Inflammatory macrophage treated with lipopolysaccharide for 1 hour (primary cell): ENCODE data around the gene MARS1.

Experiments
- DNase-seq, 2 donors: peaks; one replicate each; pipeline ENCODE4 v3.0.0-alpha.2; 2020 to 2022

Gene MARS1

DNA sequence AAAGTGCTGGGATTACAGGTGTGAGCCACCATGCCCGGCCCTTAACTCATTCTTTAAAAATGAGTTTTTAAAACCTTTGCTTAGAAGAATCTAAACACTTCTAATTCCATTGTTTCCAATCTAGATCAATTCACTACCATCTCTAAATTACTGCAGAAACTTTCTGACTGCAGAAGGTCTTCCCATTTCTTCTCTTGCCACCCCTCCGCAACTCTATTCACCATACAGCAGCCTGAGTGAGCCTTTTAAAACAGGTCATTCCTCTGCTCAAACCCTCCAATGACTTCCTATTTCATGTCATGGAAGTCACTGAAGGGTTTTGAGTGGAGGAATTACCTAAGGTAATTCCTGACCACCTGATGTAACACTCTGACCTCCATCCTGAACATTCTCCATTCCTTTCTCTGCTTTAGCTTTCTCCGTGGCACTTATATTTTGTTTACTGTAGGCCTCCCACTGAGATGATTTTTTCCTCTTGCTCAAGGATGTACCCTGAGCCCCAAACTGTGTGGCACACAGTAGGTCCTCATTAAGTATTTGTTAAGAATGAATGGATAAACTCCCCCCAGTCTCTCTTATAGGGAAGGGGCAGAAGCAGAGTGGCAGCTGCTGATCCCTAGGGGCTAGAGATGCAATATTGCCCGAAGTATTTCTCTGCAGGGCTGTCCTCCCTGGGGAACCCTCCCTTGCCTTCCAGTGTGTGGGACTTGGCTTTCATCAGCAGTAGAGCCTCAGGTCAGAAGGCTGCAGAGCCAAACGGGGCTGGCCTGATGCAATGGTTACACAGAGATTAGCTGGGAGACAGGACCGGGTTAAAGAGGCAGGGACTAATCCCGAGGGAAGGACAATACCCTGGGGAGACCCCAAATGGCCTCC is 31.3 kb downstream of the MARS1 start:
- peak; percentile 13 to 49 for DNase-seq

DNA sequence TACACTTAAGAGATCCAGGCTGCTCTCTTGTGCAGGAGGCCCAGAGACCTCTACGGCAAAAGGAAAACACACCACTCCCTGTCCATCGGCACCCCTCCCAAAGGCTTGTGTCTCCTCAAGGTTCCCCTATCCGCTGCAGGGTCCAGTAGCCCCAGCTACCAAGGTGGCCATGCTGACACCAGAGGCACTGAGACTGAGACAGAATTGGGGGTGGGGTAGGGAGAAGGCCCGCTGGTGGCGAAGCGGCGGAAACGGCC is 31.9 kb downstream of the MARS1 start:
- peak in 1 of 2 donors; percentile 45 for DNase-seq

DNA sequence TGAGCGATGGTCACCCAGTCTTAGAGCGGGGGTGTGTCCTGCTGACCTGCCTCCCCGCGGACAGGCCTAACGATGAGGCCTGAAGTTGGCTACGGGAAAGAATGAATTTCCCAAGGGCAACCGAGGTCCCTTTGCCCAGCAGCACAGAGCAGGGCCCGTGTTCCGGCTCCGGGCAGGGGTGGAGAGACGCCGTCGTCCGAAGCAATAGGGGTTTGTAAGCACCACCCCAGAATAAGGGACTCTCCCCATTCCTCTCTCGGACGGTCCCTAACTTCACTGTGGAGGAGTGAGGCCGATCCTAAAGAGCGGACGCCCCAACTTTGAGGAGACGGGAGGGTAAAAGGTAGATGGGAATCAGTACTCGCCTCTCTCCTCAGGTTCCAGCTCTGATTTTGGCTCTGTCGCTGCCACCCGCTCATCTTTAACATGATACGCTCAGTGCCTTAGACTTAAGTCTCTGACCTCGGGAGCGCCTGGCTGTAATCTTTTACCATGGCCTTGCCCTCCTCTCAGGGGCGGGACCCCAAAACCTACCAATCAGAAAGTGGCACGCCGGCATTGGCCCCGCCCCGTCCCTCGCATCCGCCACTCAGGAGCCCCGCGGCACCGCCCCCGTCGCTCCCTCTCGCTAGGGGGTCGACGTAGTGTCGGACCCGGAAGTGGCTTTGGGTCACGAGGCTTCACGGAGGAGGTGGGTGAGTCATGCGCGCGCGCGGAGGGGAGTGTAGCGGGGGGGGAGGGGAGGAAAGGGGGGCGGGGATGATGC is 32.4 kb downstream of the MARS1 start, which contains the start of gene DDIT3:
TSS of gene DDIT3 (minus strand) at position 462 of the 766 bp plus-strand sequence. CDS start 3,108 bp downstream, outside the sequence.
- peak; percentile 98 to 100 for DNase-seq

DNA sequence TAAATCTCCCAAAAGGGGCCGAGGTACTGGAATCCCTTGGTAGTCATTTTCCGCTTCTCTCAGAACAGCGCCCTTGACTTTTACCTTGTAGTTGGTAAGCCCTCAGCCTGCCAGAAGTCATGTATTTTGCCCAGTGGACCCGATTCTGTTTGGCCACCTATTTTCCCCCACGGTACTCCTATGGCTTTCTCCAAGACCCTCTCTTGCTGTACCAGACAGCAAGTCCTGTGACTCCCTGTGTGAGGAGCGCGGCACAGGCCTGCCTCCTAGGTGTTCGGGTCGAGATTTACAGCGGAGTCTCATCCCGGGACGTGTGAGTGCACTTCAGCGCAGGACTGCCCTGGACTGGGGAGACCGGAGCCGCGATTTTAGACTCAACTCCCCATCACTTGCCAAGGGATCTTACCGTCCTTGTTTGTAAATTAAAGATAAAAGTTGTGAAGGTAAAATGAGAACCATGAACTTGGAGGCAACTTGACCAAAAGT is 33.7 kb downstream of the MARS1 start:
- DNase-seq = no peak

DNA sequence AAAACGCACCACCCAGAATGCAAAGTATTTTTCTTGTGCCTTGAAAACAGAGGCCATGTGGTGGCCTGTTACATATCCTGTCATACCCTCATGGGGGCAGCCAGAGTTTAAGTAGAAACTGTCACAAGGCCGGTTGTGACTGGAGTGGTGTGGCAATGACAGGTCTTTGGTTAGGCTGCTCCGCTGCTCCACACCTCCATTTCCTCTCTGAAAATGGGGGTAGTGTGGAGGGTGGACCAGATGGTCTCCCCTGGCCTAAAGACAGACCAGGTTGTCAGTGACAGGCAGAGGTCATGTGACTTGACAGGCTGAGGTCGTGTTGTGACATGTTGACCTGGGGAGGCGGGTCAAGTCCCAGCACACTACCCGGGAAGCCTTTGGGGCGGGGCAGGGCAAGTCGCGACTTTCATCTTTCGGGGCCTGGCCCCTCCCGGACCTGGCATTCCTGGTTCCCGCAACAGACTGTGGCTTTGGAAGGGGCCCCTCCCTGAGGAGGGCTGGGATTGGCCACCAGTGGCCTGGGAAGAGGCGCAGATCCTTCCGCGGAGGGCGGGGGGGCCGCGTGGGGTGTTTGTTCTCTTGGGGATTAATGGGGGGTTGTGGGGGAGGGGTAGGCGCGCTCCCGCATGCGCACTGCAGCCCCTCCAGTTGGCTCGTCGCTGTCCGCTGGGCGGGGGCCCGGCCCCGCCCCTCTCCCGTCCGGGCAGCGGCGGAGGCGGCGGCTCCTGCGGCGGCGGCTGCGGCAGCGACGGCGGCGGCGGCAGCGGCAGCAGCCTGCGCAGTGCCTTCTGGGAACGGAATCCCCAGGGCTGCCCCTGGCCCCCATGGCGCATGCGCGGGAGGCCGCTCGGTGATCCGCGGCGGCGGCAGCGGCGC is 34.4 kb downstream of the MARS1 start, which contains the start of gene MBD6:
TSS of gene MBD6 (plus strand) at position 814 of the 876 bp plus-strand sequence. CDS start 1,480 bp downstream, outside the sequence.
- peak; percentile 85 to 92 for DNase-seq

DNA sequence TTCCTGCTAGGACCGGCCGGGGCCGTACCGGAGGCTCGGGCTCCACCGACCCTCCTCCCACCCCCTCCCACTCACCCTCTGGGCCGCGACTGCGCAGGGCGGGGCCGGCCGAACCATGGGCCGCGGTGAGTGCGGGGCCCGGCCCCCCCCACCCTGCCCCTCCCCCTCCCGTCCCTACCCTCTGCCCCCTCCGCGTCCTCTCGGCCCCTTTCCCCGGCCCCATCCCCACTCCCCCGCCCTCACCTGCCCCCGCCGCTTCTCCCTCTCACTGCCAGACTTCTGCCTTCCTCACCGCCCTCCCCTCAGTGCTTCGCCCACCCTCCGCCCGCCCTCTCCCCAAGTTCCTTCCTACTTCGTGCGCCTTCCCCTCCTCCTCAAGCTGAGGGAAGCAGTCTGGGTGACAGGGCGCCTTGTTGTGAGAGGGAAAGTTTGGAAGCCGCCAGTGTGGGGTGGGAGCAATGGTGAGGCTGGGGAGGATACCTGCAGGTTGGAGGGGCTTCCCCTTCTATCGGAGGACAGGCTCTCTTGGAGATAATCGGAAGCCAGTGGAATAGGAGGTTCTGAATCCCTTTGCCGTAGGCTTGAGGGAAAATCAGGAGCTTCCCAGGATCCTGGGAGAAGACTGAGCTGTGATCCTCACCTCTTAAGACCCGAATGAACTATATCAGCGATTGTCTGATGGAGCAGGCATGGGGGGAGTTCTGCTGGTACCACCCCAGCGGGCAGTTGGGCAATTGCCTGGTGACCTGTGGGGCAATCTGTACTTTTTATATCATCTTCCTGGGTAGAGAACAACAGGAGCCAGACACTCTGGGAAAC is 35.2 kb downstream of the MARS1 start:
- DNase-seq = peak; percentile 66 to 75

DNA sequence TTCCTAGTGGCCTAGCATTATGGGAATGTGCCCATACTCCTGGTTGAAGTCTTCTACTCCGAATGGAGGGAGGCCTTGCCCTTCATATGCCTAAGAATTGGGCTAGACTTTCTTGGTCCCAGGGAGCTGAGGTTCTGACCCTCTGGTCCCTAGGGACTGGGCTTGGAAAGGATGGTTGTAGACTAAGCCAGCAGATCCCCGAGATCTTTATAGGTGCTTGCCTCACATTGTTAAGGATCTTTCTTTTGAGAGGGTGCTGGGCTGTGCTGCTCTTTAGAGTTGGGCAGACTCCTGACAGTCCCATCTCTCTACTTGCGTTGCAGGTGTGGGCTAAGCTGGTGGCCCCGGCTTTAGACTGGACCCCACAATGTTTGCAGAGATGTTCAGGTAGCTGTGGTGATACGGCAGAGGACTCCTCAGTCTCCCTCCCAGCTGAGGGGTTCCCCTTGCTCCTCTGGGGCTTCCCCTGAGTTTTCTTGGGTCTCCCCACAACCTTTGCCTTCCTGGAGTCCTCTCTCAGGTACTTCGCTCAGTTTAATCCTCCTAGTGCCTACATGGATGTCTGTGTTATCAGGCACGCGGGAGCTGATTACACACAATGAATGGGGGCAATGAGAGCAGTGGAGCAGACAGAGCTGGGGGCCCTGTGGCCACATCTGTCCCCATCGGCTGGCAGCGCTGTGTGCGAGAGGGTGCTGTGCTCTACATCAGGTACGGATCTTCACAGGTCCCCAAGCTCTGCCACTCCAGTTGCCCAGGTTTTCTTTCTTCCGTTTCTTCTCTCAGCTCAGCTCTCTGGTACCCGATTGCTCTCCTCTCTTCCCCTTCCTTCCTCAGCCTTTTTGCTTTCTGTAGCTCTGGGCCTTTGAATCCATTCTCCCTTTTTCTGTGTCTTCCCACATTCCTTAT is 36.1 kb downstream of the MARS1 start:
- DNase-seq = no peak

DNA sequence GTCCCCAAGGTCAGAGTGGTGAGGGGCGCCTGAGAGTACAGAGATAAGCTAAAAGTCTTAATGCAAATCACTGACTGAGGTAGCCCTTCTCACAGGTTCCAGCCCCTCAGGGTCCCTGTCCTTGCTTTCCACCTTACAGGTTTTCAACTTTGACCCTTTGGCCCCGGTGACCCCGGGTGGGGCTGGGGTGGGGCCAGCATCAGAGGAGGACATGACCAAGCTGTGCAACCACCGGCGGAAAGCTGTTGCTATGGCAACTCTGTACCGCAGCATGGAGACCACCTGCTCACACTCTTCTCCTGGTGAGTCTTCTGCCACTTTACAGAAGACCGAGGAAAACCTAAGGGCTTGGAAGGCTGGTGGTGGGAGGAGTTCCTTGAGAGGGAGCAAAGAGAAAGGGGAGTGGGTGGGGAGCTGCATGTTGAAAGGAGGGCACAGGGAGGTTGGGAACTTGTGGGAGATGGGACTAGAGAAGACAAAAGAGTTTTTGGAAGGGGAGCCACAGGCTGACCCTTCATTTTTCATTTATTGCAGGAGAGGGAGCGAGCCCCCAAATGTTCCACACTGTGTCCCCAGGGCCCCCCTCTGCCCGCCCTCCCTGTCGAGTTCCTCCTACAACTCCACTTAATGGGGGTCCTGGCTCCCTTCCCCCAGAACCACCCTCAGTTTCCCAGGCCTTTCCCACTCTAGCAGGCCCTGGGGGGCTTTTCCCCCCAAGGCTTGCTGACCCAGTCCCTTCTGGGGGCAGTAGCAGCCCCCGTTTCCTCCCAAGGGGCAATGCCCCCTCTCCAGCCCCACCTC is 37.1 kb downstream of the MARS1 start:
- DNase-seq = no peak

DNA sequence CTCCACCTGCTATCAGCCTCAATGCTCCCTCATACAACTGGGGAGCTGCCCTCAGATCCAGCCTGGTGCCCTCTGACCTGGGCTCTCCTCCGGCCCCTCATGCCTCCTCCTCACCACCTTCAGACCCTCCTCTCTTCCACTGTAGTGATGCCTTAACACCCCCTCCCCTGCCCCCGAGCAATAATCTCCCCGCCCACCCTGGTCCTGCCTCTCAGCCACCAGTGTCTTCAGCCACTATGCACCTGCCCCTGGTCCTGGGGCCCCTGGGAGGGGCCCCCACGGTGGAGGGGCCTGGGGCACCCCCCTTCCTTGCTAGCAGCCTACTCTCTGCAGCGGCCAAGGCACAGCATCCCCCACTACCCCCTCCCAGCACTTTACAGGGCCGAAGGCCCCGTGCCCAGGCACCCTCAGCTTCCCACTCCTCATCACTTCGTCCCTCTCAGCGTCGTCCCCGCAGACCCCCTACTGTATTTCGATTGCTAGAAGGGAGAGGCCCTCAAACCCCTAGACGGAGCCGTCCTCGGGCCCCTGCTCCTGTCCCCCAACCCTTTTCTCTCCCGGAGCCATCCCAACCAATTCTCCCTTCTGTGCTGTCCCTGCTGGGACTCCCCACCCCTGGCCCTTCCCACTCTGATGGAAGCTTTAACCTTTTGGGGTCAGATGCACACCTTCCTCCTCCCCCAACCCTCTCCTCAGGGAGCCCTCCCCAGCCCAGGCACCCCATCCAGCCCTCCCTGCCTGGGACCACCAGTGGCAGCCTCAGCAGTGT is 37.9 kb downstream of the MARS1 start:
- no peak for DNase-seq

DNA sequence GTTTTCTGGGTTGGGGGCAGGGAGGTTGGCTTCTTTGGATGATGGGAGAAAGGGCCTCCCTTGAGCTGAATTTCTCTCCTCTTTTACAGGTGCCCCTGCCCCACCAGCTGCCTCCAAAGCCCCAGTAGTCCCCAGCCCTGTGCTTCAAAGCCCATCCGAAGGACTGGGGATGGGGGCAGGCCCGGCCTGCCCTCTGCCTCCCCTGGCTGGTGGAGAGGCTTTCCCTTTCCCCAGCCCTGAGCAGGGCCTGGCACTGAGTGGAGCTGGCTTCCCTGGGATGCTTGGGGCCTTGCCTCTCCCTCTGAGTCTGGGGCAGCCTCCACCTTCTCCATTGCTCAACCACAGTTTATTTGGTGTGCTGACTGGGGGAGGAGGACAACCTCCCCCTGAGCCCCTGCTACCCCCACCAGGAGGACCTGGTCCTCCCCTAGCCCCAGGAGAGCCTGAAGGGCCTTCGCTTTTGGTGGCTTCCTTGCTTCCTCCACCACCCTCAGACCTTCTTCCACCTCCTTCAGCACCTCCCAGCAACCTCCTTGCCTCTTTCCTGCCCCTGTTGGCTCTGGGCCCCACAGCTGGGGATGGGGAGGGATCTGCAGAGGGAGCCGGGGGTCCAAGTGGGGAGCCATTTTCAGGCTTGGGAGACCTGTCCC is 38.7 kb downstream of the MARS1 start:
- DNase-seq = no peak

DNA sequence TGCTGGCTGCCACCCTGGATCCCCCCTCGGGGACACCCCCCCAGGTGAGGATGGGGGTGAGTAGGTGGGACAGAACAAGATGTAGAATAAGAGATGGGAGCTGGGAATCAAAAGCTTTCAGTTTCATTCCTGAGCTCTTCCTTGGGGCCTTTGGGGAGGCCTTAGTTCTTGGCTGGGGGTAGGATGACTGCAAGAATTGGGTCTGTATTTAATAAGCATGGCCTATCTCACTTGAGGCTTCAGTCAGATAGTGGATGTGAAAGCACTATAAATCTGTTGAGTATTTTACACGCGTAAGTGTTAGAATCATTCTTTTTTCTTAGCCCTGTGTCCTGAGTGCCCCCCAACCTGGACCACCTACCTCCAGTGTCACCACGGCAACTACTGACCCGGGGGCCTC is 39.3 kb downstream of the MARS1 start:
- DNase-seq = no peak

DNA sequence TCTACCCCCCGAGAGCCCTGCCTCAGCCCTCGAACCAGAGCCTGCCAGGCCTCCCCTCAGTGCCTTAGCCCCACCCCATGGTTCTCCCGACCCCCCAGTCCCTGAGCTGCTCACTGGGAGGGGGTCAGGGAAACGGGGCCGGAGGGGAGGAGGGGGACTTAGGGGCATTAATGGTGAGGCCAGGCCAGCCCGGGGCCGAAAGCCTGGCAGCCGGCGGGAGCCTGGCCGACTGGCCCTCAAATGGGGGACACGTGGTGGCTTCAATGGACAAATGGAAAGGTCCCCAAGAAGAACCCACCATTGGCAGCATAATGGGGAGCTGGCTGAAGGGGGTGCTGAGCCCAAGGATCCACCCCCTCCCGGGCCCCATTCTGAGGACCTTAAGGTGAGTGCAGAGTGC is 40.3 kb downstream of the MARS1 start:
- DNase-seq = no peak

DNA sequence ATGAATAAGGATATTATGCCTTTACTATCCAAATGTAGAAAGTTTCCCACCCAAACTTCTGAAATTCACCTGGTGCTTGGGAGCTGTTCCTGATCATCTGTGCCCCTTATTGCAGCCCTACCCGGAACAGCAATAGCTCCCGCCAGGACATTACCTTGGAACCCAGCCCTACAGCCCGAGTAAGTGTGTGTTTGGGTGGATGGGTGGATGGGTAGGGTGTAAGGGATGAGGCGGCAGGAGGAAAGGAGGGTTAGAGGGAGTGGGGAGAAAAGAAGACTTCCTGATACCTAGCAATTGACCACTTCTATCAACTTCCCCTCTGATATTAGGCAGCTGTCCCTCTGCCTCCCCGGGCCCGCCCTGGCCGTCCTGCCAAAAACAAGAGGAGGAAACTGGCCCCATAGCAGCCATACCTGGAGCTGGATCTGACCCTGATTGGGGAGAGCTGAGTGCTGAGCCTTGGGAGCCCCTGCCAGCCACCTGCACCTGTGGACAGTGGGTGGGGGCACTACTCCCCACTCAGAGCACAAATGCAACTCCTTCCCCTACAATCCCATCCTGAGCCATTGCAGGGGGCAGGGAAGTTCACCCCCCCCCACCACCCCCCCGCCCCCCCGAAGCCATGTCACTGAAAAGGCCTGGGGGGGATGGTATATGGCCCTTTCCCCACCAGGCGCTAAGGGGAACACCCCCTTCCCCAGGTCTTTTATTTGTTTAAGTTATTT is 41.1 kb downstream of the MARS1 start:
- DNase-seq = no peak

DNA sequence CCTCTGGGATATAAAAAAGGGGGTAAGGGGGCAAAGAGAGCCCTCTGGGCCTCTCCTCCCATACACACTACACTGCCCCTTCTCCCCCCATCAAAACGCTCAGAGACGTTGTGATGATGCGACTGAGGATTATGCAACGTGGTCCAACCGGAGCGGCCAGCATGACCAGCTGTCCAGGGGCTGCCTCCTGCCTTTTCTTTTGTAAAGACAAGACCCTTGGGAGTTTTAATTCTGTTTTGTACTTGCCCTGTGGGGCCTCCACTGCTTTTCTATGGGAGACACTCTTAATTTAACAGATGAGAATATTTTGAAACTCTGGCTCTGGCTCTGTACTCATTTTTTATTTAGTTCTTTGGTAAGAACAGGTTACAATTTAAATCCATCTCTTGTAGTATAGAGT is 42.0 kb downstream of the MARS1 start:
- no peak for DNase-seq

DNA sequence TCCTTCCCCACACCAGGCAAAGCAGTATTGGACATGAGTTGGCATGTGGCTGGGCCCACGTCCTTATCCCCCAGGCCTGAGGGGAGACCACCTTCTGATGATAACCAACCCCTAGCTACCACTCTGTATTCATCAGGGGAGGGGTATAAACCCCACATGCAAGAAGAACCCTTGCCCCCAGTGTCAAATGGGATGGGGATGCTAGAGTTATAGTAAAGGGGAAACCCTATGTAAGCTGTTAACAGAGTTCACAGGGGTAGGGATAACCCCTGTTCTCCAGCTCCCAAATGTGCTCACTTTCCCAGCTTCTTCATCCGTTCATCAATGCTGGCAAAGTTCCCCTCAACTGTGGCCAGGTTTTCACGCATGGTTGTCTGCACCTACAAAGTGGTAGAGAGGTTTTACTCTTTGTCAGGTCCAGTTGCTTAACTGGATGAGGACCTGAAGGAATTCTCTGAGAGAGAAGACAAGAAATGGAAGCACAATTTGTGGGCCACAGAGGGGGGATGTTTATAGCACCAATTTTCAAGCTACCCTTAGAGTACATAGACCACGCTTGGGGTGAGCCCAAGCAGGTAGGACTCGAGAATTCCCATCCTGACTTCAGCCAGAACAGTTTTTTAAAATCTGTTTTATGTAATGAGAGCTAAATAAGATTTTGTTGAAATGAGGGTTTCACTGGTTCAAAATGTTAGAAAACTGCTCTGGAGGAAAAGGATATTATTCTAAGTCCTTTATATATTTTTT is 42.7 kb downstream of the MARS1 start:
- no peak for DNase-seq

DNA sequence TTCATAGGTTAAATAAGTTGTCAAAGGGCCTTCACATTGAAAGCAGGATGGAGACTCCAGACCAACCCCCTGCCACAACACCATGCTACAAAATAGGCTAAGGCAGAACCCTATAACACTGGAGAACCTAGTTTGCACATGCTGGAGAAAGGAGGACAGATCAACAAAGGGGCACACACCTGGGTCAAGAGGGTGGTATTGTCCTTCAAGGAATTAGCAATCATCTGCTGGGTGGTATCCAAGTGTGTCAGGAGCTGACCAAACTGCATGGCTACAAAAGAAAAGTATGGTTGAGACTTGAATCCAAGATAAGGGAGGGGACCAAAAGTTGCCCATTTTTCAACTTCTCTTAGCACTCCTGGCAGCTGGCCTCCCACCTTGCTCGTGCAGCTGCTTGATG is 44.0 kb downstream of the MARS1 start:
- DNase-seq = no peak

DNA sequence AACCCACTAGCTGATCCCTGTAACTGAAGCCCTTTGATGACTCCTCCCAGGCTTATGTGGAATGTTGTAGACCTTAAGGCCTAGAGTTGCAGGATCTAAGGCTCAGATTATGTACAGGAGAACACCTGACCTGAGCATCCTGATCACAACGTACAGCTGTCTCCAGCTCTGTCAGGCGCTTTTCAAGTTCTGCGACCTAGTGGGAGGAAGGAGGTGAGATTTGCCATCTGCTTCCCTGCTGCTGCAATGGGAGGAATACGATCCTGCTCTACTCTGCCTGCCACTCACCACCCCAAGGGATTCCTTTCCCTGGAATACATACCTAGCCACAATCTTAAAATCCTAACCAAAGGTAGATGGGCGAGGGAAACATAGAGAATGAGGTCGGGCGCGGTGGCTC is 45.2 kb downstream of the MARS1 start:
- no peak for DNase-seq
